Thyroid gland (tissue), 4 donors: Measurements from ENCODE around the gene MOB2.

Experiments used
- CTCF ChIP-seq, 6 experiments: fragments of 200-600 bp in 3 of 6; fragments of 450-650 bp in 3 of 6; sonication (generic) in 3 of 6; IDR thresholded peaks; one replicate each; pipeline ENCODE4 v1.5.1; 2016 to 2019; ENCODE audit warnings: antibody characterized with exemption in 6 of 6, mild to moderate bottlenecking in 2 of 6, inconsistent platforms in 1 of 6, moderate library complexity in 1 of 6
- POLR2A ChIP-seq, 2 donors: fragments of 450-650 bp; IDR thresholded peaks; one replicate each; pipeline ENCODE4 v1.6.1; 2017; ENCODE audit warnings: antibody characterized with exemption in 2 of 2, mild to moderate bottlenecking in 2 of 2, moderate library complexity in 1 of 2

GRCh38 chr11:1443737-1444136 is 42.8 kb downstream of the MOB2 start:
- TF ChIP-seq CTCF (IDR thresholded peaks at IDR 0.05) (no peak), POLR2A (IDR thresholded peaks at IDR 0.05) (no peak)
